GM12872 (cell line): ENCODE results near the gene KRT71.

Source experiments
- TF ChIP-seq, protein P1 (sequence below): IDR thresholded peaks from 3 replicates; pipeline ENCODE4 v1.5.1; 2011; ENCODE audit warnings: low read depth, mild to moderate bottlenecking, low read length, moderate library complexity; ENCODE audit not compliant: insufficient read depth

KRT71 gene

GRCh38 chr12:52546126-52546525, 6.8 kb downstream of the KRT71 start:
- TF ChIP-seq, protein P1, sequence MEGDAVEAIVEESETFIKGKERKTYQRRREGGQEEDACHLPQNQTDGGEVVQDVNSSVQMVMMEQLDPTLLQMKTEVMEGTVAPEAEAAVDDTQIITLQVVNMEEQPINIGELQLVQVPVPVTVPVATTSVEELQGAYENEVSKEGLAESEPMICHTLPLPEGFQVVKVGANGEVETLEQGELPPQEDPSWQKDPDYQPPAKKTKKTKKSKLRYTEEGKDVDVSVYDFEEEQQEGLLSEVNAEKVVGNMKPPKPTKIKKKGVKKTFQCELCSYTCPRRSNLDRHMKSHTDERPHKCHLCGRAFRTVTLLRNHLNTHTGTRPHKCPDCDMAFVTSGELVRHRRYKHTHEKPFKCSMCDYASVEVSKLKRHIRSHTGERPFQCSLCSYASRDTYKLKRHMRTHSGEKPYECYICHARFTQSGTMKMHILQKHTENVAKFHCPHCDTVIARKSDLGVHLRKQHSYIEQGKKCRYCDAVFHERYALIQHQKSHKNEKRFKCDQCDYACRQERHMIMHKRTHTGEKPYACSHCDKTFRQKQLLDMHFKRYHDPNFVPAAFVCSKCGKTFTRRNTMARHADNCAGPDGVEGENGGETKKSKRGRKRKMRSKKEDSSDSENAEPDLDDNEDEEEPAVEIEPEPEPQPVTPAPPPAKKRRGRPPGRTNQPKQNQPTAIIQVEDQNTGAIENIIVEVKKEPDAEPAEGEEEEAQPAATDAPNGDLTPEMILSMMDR: no peak

DNA sequence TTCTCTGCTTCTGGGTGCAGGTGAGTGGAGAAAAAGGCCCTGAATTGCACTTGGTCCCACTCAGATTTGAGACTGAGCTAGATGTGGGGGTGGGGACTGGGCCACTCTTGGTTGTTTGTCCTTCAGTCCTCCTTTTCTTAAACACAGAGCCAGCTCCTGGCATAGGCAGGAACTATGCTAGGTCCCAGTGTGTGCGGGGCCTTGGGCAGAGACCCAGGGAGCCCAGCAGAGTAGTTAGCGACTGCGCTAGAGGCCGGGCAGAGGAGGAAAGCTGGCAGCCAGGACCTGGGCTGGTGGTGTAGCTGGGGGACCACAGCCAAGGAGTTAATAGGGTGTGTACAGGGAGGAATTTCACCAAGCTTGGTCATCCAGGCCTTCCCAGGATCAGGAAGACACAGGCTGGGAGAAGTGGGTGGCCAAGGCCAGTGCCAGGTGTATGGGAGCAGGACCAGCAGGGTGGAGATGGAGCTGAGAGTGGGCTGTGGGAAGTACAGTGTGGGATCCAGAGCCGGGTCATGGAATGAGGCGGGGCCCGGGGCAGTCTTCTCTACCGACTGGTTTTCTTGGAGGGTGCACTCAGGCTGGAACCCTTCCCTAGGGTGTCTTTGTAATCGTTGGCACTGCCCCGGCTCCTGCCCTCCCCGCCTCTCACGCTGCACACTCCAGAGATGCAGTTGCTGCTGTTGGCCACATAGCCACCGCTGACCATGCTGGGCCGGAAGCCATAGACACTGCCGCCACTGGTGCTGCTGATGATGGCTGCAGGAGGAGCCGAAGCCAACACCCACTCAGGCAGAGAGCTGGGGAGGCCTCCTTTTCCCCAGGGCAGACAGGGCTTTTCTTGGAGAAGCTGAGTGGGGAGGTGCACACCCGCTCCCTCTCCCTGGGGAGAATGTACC, 8.7 kb downstream of the KRT71 start:
- TF ChIP-seq, protein P1: no peak

DNA sequence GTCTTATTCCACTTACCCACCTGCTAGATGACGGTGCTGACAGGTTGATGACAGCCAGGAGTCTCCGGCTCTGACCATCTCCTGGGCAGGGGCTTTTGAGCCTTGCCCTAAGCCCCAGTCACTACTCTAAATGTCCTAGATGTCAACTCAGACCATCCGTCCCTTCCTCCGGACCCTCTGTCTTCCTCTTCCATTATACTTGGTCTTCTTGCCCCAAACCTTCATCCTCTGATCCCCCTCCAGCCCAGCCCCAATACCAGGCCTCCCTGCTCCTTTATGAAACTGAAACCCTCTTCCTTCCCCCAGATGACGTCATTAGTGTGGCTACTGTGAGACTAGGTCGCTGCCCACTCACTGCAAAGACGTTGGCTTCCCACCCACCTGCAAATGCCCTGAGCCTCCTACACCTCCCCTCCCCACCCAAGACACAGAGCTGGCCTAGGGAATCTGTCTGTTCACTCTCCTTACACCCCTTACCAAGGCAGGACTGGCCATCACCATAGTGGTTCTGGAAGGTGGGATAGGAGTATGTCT, 10.1 kb downstream of the KRT71 start:
- TF ChIP-seq, protein P1: no peak

GRCh38 chr12:52542157-52542556, 10.8 kb downstream of the KRT71 start:
- TF ChIP-seq, protein P1: no peak

DNA sequence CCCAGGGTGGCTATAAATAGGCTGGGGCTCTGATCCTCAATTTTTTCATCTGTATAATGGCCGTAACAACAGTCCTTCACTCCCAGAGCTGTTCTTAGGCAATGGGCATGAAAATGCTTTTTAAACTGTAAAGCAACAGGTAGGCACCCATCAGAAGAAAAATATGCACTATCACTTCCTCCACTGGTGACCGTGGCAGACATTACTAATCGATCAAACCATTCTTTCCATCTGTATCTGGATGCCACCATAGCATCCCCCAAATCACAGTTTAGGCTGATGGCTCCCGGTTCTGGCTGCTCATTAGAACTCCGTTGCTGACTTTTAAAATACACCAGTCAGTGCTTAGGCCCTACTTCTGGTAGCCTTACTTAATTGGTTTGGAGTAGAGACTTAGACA, 11.2 kb downstream of the KRT71 start:
- TF ChIP-seq, protein P1: no peak

GRCh38 chr12:52540531-52540930, 12.4 kb downstream of the KRT71 start:
- TF ChIP-seq, protein P1: no peak

- TF ChIP-seq, protein P1: no peak
Measured at GRCh38 chr12:52539821-52540173, 13.1 kb downstream of the KRT71 start.
